Measurements from ENCODE around the gene MGAT5. TPM values are rescaled to one million over a fixed set of nuclear protein-coding genes. Genes with fewer than 3 reads are reported as not detected.

MGAT5 gene
- total RNA-seq, 1 donor from 2014 or later, result 70.3 TPM

DNA sequence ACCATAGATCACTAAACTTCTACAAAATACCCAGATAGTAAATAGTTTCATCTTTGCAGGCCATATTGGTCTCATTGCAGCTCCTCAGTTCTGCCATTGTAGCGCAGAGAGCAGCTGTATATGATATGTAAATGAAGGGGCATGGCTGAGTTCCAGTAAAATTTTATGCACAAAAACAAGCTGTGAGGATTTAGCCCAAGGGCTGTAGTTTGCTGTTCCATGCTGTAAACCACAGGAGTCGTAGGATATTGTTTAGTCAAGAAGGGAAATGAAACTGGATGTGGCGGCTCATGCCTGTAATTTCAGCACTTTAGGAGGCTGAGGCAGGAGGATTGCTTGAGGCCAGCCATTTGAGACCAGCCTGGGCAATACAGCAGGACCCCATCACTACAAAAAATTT lies 83.0 kb downstream of the MGAT5 start:
- no peak for DNase-seq

DNA sequence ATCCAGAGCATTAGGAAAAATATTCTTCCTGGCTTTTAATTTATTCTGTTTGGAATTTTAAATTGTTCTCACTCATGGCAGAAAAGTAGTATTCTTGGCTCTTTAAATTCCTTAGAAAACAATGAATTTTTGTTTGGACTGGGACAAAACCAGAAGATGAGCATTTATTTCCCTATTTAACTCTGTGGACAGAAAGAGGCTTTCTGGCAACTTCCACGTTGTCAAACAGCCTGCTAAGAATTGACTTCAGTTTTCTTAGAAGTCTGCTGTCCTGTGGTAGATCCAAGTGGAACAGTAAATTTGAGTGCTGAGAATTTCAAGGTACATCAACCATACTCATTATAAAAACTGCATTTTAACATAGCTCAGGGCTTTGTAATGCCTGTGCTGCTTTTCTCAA lies 83.8 kb downstream of the MGAT5 start:
- DNase-seq, result no peak

DNA sequence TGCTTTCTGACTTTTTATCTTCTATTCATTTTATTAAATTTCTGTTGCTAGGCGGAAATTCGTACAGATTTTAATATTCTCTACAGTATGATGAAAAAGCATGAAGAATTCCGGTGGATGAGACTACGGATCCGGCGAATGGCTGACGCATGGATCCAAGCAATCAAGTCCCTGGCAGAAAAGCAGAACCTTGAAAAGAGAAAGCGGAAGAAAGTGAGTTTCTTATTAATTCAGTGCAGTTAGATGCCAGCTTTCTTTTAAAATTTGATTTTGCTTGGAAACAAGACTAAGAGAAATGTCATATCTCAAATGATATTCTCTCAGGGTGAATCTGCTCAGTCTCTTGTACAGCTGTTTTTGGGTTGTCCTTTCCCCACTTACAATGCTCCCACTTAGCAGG lies 84.3 kb downstream of the MGAT5 start:
- no peak for DNase-seq

DNA sequence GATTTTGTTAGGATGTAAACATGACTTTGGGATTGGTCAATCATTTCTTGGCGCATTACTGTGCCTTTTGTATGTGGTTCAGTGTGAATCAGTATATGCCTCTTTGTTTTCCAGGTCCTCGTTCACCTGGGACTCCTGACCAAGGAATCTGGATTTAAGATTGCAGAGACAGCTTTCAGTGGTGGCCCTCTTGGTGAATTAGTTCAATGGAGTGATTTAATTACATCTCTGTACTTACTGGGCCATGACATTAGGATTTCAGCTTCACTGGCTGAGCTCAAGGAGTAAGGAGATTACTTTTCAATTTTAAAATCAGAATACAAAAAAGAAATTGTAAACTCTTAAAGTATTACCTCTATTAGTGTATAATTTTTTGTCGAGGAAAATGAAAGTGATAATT lies 87.6 kb downstream of the MGAT5 start:
- DNase-seq, result no peak

DNA sequence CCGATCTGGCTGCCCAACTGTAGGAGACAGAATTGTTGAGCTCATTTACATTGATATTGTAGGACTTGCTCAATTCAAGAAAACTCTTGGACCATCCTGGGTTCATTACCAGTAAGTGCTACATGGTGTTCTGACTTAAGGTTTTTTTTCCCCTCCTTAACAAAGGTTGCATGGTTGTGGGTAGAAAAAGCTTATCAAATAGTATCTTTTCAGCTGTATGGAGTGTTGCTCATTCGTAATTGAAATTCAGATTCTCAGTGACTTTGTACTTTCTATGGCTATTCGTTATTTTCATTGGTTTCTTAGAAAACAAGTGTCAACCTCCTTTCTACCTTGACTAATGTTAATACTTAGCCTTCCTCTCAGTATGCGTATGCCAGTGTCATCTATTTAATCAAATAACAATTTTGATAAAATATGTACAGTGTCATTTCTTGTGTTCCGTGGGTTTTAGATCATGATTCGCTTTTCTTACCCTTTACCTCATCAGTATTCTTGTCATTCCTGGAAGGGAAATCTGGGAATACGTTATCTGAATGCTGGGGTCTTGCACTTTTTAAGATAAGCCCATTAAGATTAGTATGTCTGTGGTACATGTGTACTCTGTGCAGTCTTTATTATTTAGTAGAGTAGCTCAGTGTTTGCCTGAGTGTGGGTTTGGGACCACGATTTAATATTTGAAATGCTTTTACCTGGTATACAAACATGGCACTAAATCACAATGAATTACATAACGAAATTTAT lies 91.3 kb downstream of the MGAT5 start:
- DNase-seq, result no peak

DNA sequence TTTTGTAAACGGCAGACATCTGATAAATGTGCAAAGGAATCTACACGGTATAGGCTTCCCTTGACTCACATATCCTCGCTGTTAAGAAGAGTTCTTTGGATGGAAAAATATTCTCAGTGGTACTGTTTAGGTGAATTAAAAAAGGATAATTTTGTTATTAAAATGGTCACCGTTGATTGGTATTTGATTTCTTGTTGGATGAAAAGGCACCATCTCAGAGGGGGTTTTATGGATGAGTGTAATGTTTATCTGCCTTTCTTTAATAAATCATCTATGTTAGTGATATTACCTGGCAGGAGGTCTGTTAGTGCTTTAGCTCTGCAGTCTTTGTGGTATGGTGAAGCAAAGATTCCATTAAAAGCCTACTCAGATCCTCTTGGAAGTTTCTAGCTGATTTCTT lies 92.3 kb downstream of the MGAT5 start:
- DNase-seq, result no peak

DNA sequence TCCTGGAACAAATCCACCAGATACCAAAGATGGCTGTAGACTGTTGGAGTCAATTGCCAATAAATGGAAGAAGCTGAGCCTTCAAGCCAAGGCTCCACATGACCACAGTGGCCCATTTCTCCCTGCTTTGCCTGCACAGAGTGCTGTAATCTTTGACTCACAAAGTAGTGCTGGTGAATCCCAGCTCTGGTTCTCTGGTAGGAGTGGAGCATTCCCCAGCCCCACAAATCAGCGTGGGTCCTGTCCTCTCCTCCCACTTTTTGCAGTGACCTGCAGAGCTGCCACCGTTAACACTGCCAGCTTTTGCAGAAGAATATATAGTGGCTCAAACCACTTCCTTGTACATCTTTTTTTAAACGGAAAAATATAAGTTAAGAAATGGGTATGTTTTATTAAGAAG lies 93.9 kb downstream of the MGAT5 start:
- DNase-seq, result no peak

DNA sequence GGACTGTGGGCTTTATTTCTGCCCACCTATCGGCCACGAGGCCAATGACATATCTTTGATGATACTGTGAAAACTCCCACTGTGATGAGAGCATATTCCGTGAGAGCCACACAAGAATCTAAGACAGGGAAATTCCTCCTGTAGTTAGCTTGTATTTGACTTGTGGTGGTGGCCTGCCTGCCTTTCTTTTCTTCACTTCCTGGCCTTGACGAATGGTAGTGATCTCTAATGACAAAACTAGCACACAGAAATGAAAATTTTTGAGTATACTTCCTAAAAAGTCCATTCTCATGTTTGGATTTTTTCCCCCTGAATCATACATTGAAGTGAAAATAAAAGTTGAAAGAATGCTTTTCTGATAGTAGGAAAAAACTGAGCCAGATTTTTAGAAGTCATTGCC lies 94.4 kb downstream of the MGAT5 start:
- no peak for DNase-seq

DNA sequence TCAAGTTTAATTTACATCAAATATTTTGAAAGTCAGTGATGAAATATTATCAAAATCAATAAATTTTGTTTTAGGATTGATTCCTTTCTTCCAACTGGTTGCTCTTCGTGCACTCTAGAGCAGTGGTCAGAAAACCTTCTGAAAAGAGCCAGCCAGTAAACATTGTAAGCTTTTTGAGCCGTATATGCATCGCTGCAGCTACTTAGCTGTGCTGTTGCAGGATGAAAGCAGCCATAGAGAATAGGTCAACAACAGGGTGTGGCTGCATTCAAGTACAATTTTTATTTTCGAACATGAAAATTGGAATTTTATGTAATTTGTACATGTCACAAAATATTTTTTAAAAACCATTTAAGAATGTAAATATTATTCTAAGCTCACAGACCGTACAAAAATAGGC lies 94.9 kb downstream of the MGAT5 start:
- DNase-seq, result no peak

DNA sequence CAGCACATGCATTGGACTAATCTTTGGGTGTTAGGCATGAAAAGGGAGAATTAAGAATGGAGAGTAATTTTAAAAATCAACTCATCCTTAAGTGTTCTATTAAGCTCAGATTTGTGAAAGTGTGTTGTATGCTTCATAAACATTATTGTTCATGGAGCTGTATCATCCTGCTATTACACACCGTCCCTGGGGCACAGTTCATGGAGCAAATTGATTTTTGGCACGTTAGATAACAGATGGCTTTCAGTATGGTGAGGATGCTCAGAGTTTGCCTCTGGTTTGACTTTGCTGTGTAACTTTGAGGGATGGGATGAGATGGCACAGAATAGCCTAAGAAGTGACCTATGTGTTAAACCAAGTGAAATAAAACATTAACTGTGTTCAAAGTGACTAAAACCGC lies 97.1 kb downstream of the MGAT5 start:
- no peak for DNase-seq

DNA sequence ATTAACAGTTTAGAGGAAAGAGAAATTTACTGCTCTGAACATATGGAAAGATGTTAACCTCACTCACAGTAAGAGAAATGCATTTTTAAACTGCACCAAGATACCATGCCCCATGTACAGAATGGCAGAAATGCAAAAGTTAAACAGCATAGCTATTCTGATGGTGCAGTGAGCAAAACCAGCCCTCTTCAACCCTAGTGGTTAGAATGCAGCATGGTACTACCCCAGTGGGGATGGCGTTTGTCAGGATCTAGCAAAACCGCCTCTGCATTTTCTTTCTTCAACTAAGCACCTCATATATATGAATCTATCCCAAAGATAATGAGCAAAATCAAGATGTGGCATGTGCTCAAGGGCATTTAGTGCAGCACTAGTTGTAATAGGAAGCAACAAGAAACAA lies 98.0 kb downstream of the MGAT5 start:
- DNase-seq, result no peak

DNA sequence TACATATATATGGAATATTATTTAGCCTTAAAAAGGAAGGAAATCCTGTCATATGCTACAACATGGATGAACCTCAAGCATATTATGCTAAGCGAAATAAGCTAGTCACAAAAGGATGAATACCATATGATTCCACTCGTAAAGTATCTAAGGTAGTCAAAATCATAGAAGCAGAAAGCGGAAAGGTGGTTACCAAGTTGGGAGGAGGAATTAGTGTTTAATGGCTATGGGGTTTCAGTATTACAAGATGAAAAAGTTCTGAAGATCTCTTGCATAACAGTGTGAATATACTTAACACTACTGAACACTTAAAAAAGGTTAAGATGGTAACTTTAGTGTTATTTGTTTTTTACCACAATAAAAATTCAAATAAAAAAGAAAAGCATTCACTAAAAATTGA lies 99.0 kb downstream of the MGAT5 start:
- DNase-seq, result no peak

DNA sequence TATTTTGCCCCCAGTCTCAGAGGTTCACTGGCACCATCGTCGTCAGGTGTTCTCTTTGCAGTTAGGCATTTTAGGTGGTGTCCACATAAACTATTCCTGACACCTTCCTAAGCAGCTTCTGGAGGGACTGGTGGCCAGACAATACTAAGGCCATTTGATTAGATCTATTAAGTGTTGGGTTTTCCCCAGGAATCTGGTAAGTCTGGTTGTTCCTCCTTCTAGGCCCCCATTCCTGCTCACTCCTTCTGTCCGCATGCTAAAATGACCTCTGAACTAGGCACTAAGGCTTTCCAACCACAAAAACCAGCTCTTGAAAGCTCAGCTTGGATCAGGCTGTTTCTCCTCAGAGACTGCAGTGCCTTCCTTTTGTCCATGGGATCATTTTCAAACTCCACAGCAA lies 100.7 kb downstream of the MGAT5 start:
- DNase-seq, result no peak

DNA sequence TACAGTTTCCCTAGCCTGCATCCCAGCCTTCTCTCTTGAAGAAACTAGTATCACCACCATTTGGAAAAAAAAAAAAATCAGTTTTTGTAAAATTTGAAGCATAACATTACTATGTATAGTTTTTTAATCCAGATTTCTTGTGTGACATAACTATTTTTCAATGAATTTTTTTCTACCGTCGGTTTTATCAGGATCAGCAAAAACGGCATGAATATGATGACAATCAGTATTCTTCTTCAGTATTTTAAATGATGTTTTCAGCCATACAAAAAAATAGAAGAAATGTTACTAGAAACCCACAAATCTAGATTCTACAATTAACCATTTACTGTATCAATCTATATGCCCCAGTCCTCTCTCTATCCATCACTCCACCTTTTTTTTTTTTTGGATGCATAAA lies 103.9 kb downstream of the MGAT5 start:
- no peak for DNase-seq

DNA sequence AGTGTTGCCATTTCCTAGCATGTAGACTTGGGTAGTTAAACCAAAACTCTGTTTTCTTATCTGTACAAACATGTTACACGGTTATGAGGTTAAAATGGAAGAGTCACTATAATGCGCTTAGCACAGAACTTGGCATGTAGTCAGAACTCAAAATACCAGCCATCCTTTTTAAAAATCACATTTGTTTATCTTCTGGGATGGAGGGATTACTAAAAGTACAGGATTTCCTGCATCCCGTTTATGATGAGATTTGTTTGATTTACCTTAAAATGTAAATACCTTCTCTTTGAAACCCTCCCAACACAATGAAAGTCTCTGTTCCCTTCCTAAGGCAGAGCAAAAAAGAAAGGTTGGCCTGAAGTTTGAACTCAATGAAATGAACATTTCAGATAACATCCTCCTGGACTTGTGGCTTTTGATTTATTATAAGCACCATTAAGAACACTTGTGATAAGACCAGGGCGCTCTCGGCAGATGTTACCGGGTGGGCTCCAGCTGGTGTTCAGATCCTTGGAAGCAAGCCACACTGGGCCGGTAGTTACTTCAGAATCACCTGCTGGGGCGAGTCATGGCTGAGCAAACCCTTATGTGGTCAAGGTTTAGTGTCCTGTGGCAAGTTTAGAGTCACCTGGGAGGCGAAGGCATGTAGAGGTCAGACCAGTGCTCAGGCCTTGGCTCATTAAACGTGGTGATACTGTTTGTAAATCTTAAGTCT lies 105.7 kb downstream of the MGAT5 start:
- no peak for DNase-seq

DNA sequence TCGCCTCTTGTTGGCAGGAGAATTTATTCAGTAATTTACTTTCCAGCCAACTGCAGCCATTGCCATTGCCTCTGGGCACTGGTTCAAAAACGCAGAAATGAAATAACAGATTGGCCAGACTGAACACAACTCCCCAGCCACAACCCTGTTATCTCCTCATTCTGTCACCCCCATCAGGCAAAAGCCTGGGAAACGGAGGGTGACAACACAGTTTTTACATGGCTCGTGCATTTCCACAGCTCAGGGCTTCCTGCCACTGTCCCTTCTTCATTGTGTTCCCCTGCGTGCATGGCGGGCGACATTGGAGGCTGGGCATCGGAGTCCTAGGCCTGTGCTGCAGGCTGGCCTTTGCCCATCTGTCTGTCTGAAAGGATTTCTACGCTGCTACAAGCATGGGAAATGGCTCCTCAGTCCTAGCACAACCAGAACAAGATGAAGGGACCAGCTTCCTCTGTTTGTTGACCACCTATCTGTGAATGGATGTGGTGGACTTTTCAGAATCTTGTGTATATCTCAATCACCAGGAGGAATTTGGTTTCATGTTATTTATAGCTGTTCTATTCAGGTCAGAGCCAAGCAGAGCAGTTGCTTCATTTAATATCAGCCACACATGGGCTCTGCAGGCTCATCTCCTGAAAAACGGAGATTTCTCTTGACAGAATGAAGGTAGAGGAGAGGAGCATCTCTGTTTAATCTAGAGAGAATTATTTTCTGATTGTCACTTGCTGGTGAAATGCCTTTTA lies 107.0 kb downstream of the MGAT5 start:
- peak; percentile 69 for DNase-seq

DNA sequence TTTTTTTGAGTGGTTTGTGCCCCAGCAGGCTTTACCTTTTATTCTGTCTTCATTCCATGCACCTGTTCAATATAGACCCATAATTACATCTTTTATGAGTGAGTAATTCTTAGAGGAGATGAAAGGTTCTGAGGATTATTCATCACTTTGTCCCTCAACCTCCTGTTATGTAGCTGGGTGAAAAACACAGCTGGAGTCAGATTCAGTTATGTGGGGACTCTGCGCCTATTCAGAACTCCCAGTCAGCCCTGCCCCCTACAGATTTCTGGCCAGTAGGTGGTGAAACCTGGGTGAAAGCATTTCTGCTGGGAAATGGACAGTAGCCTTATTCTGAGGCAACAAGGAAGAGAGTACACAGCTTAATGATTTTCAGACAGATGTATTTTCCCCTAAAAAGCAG lies 107.8 kb downstream of the MGAT5 start:
- DNase-seq, result no peak

DNA sequence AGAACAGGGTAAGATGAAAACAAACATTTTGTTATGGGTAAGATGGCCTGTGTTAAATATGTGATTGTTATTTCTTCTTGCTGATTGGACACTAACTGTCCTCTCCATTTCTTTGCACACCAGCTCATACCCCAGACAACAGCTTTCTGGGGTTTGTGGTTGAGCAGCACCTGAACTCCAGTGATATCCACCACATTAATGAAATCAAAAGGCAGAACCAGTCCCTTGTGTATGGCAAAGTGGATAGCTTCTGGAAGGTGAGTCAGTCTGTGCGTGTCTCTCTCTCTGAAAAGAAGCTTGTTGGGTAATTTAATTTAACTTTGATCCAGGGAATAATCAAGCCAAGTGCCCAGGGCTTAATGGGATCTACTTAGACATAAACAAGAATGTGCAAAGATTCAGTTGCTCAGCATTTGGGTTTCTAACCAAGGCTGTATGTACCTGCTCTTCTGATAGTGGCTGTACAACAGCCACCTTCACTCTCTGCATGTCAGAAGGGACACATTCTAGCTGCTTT lies 108.3 kb downstream of the MGAT5 start:
- DNase-seq, result no peak

DNA sequence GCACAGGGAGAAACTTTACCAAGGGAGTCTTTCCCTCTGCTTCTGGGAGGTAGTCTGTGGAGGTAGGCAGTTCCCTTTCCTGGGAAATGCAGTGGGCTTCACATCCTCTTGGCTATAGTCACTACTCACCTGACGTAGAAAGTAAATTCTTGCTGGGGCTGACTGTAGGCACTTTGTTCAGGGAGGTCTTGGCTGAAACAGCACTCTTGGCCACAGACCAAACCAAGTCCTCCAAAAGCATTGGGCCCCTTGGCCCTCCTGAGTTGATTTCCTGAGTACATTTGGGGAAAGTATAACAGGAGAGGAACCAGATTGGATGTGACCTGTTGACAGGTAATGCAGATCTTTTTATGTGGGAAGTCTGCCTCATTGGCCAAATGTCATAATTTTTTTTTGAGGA lies 108.9 kb downstream of the MGAT5 start:
- no peak for DNase-seq

DNA sequence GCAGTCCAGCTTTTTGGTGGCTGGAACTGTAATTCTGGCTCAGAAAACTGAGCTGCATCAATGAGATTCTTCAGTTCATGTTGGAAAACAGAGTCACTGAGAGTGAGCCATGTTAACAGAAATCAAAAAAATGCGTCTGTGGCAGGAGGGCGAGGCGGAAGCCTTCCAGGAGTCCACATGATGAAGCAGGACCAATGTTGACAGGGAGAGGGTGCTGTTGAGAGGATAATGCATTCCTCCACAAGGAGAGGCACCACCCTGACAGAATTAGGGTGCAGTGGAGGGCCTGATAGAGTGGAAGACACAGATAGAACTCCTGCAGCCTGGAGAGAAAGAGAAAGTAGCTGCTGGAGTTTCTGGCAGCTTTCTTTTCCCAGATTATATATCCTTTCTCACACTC lies 111.5 kb downstream of the MGAT5 start:
- no peak for DNase-seq

DNA sequence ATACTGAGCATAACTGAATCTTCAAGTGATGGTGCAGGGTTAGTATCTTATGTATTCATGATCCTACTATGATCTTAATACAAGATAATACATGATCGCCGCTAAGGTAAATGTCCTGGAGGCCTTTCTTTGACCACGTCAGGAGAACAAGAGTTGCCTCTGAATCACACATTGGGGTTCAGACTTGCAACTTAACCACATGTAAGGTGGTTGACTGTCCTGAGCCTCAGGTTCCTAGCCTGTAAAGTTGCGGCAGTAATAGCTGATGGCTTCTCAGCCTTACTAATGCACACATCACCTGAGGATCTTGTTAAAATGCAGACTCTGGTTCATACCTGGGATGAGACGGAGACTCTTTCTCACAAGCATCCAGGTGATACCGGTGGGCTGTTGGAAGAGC lies 112.5 kb downstream of the MGAT5 start:
- DNase-seq, result no peak

DNA sequence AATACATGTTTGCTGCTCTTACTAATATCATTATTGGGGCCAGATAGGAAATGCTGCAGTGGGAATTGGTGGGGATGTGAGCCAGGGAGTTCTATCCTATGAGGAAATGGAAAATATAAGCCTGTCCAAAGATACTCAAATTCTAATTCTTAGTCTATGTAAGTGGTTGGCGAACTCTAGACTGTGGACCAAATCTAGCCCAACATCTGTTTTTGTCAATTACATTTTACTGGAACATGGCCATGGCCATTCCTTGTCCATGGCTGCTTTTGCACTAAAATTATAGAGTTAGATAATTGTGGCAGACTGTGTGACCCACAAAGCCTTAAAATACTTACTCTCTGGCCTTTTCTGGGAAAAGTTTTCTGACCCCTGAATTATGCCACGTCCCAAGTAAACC lies 113.3 kb downstream of the MGAT5 start:
- DNase-seq, result no peak
